Heart left ventricle (tissue), 13 donors: Measurements from ENCODE around the gene CD81.

Source experiments
- CTCF ChIP-seq, 12 donors: fragments of 200-600 bp; sonication (generic) in 4 of 12; IDR thresholded peaks; one replicate each; pipeline versions ENCODE4 v1.5.0 to v1.8.0; 2018 to 2022; ENCODE audit warnings: antibody characterized with exemption in 12 of 12, mild to moderate bottlenecking in 5 of 12
- POLR2A ChIP-seq, 2 donors: fragments of 450-650 bp; IDR thresholded peaks; one replicate each; pipeline ENCODE4 v1.6.1; 2017; ENCODE audit warnings: antibody characterized with exemption in 2 of 2, mild to moderate bottlenecking in 2 of 2, moderate library complexity in 2 of 2
- donor health status: ischemic (EF 13 %, LVEDD 7.1; RV severe dilation, severe dysfunction).
- donor health status: DM: no; HTN: yes; CAD: no.
- donor health status: DM: no; HTN: no; CAD: no.
- donor health status: ischemic (EF 25% LVEDD 6.9; RV normal size, moderate dysfunction).
- donor health status: ischemic (EF 25% LVEDD 5.7; RV mildly dilated, moderate dysfunction).
- donor health status: ischemic (EF 35%, LVEDD 5.7; RV mildly dilated, moderate dysfunction).
- donor health status: nonischemic (EF 11% LVEDD 7.7; RV severe dilation, severe dysfunction).
- donor health status: DM: yes; HTN: yes; CAD: no.
- donor health status: PGD.
- donor health status: ischemic (EF 29% LVEDD 5.4; RV normal size, mild dysfunction).
- donor health status: nonischemic (EF 23%, LVEDD 6.1; RV moderate dilation, normal function).

DNA sequence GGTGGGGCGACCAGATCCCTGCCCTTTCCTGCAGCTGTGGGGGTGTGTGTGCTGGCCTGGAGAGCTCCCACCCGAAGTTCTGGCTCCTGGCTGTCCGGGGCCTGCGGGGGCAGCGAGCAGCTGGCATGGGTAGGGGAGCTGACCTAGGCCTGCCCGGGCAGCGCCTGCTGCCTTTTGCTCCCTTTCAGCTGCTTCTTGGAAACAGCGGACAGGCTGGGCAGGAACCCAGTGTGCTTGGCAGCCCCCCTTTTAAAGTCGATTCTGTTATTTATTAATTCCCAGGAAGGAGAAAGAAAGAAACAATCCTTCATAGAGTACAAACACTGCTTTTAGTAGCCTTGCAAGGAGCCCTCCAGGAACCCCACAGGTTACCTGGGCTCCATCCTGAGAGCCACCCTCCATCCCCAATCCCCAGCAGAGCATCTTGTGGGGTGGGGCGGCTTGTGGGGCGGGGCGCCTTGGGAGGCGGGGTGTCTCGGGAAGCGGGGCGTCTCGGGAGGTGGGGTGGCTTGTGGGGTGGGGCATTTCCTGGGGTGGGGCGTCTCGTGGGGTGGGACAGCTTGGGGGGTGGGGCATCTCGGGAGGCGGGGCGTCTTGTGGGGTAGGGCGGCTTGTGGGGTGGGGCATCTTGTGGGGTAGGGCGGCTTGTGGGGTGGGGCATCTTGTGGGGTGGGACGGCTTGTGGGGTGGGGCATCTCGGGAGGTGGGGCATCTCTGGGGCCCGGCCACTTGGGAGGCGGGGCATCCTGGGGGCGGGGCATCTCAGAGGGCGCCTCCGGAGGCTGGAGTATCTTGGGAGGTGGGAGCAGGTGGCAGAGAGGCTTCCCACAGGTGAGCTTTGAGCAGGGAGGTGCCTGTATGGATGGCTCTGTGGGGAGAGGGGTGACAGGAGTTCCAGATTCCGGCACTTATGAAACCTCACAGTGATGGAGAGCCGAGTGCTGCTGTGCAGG is 7.0 kb downstream of the CD81 start:
- TF ChIP-seq CTCF (IDR thresholded peaks at IDR 0.05) (no peak), POLR2A (IDR thresholded peaks at IDR 0.05) (no peak)
